ENCODE results near the gene MYCN.

The MYCN gene

GRCh38 chr2:15932394-15933183 lies 7.8 kb upstream of the MYCN start:
- Mint-ChIP-seq H3K9me3 (no peaks in the 10 kb centered on the region), H3K4me1 (no peaks in the 10 kb centered on the region), H3K27me3 (peaks cover 23% of the 10 kb centered on the region), H3K27ac (no peak overlapping the region), H3K4me3 (no peak overlapping the region), H3K36me3 (ENCODE audit: low read depth) (no peaks in the 10 kb centered on the region)
- DNase-seq (no peak), ATAC-seq (no peak)

- H3K27me3 Mint-ChIP-seq: peaks cover 29% of the 10 kb centered on the region
- no peaks in the 10 kb centered on the region for H3K36me3 Mint-ChIP-seq (ENCODE audit: low read depth)
- ATAC-seq: no peak
- H3K4me3 Mint-ChIP-seq: no peak overlapping the region
- DNase-seq: no peak
- no peaks in the 10 kb centered on the region for H3K4me1 Mint-ChIP-seq
- H3K27ac Mint-ChIP-seq: no peak overlapping the region
- H3K9me3 Mint-ChIP-seq: no peaks in the 10 kb centered on the region
These were observed 7.0 kb upstream of the MYCN start for GRCh38 chr2:15933184-15933845.

- Mint-ChIP-seq H3K36me3 (ENCODE audit: low read depth) (no peaks in the 10 kb centered on the region), H3K4me3 (no peak overlapping the region), H3K9me3 (no peaks in the 10 kb centered on the region), H3K27ac (no peak overlapping the region), H3K4me1 (peaks cover 2% of the 10 kb centered on the region), H3K27me3 (peaks cover 39% of the 10 kb centered on the region)
- ATAC-seq (no peak), DNase-seq (no peak)
These were observed 5.9 kb upstream of the MYCN start for GRCh38 chr2:15934291-15934945.

GRCh38 chr2:15935189-15935588 lies 5.2 kb upstream of the MYCN start:
- DNase-seq: no peak
- no peak overlapping the region for H3K4me3 Mint-ChIP-seq
- no peaks in the 10 kb centered on the region for H3K36me3 Mint-ChIP-seq (ENCODE audit: low read depth)
- no peak for ATAC-seq
- no peaks in the 10 kb centered on the region for H3K9me3 Mint-ChIP-seq
- H3K27me3 Mint-ChIP-seq: peaks cover 43% of the 10 kb centered on the region
- H3K27ac Mint-ChIP-seq: no peak overlapping the region
- H3K4me1 Mint-ChIP-seq: peaks cover 7% of the 10 kb centered on the region

GRCh38 chr2:15935675-15936074 lies 4.7 kb upstream of the MYCN start:
- ATAC-seq: no peak
- no peaks in the 10 kb centered on the region for H3K36me3 Mint-ChIP-seq (ENCODE audit: low read depth)
- no peak overlapping the region for H3K27ac Mint-ChIP-seq
- DNase-seq: no peak
- no peak overlapping the region for H3K4me3 Mint-ChIP-seq
- peaks cover 46% of the 10 kb centered on the region for H3K27me3 Mint-ChIP-seq
- peaks cover 7% of the 10 kb centered on the region for H3K4me1 Mint-ChIP-seq
- H3K9me3 Mint-ChIP-seq: no peaks in the 10 kb centered on the region

- Mint-ChIP-seq H3K27me3 (peaks cover 54% of the 10 kb centered on the region), H3K9me3 (no peaks in the 10 kb centered on the region), H3K4me3 (no peak overlapping the region), H3K4me1 (peaks cover 16% of the 10 kb centered on the region), H3K27ac (no peak overlapping the region), H3K36me3 (ENCODE audit: low read depth) (no peaks in the 10 kb centered on the region)
- ATAC-seq (no peak), DNase-seq (no peak)
These were observed 3.9 kb upstream of the MYCN start for GRCh38 chr2:15936277-15937104.

- ATAC-seq (no peak), DNase-seq (no peak)
- H3K36me3 Mint-ChIP-seq (ENCODE audit: low read depth): no peaks in the 10 kb centered on the region
- H3K27me3 Mint-ChIP-seq: peaks cover 53% of the 10 kb centered on the region
- no peak overlapping the region for H3K4me3 Mint-ChIP-seq
- H3K9me3 Mint-ChIP-seq: no peaks in the 10 kb centered on the region
- peaks cover 16% of the 10 kb centered on the region for H3K4me1 Mint-ChIP-seq
- H3K27ac Mint-ChIP-seq: no peak overlapping the region
These were observed 3.1 kb upstream of the MYCN start for GRCh38 chr2:15937105-15937881.

GRCh38 chr2:15937882-15938802 lies 2.2 kb upstream of the MYCN start:
- Mint-ChIP-seq H3K36me3 (ENCODE audit: low read depth) (no peaks in the 10 kb centered on the region), H3K4me3 (no peak overlapping the region), H3K27ac (no peak overlapping the region), H3K4me1 (peaks cover 21% of the 10 kb centered on the region), H3K27me3 (peaks cover 54% of the 10 kb centered on the region), H3K9me3 (no peaks in the 10 kb centered on the region)
- ATAC-seq (no peak), DNase-seq (no peak)

- no peak overlapping the region for H3K27ac Mint-ChIP-seq
- H3K27me3 Mint-ChIP-seq: peaks cover 61% of the 10 kb centered on the region
- DNase-seq (no peak), ATAC-seq (no peak)
- peaks cover 29% of the 10 kb centered on the region for H3K4me1 Mint-ChIP-seq
- H3K4me3 Mint-ChIP-seq: no peak overlapping the region
- H3K36me3 Mint-ChIP-seq (ENCODE audit: low read depth): no peaks in the 10 kb centered on the region
- no peaks in the 10 kb centered on the region for H3K9me3 Mint-ChIP-seq
These were observed 1.4 kb upstream of the MYCN start for GRCh38 chr2:15938803-15939555.

- Mint-ChIP-seq H3K27ac (no peak overlapping the region), H3K4me3 (no peak overlapping the region), H3K9me3 (no peaks in the 10 kb centered on the region), H3K27me3 (peaks cover 63% of the 10 kb centered on the region), H3K4me1 (peaks cover 32% of the 10 kb centered on the region), H3K36me3 (ENCODE audit: low read depth) (no peaks in the 10 kb centered on the region)
- DNase-seq (peak; percentile 66), ATAC-seq (no peak)
These were observed 845 bp upstream of the MYCN start for GRCh38 chr2:15939556-15939853.

GRCh38 chr2:15940661-15941480 lies 521 bp downstream of the MYCN start:
- peaks cover 57% of the 10 kb centered on the region for H3K27me3 Mint-ChIP-seq
- no peaks in the 10 kb centered on the region for H3K36me3 Mint-ChIP-seq (ENCODE audit: low read depth)
- ATAC-seq: no peak
- no peaks in the 10 kb centered on the region for H3K9me3 Mint-ChIP-seq
- H3K27ac Mint-ChIP-seq: no peak overlapping the region
- DNase-seq: no peak
- peak overlapping the region; percentile 70 for H3K4me3 Mint-ChIP-seq
- peaks cover 32% of the 10 kb centered on the region for H3K4me1 Mint-ChIP-seq

- H3K4me1 Mint-ChIP-seq: peaks cover 32% of the 10 kb centered on the region
- H3K27ac Mint-ChIP-seq: no peak overlapping the region
- peaks cover 54% of the 10 kb centered on the region for H3K27me3 Mint-ChIP-seq
- DNase-seq (peak; percentile 14), ATAC-seq (no peak)
- H3K9me3 Mint-ChIP-seq: no peaks in the 10 kb centered on the region
- H3K4me3 Mint-ChIP-seq: peak overlapping the region; percentile 70
- H3K36me3 Mint-ChIP-seq (ENCODE audit: low read depth): no peaks in the 10 kb centered on the region
These were observed 1.1 kb downstream of the MYCN start for GRCh38 chr2:15941481-15941850.
